Measurements from ENCODE around the gene FERMT1. TPM values are rescaled to one million over a fixed set of nuclear protein-coding genes. Genes with fewer than 3 reads are reported as not detected.
"Not testable (repeated sequence)": the region's sequence is repeated elsewhere in the genome, so short reads cannot be mapped to it uniquely, and the experiment has no call there.

The FERMT1 gene
- total RNA-seq, 1 donor from 2014 or later, result 1.1 TPM

DNA sequence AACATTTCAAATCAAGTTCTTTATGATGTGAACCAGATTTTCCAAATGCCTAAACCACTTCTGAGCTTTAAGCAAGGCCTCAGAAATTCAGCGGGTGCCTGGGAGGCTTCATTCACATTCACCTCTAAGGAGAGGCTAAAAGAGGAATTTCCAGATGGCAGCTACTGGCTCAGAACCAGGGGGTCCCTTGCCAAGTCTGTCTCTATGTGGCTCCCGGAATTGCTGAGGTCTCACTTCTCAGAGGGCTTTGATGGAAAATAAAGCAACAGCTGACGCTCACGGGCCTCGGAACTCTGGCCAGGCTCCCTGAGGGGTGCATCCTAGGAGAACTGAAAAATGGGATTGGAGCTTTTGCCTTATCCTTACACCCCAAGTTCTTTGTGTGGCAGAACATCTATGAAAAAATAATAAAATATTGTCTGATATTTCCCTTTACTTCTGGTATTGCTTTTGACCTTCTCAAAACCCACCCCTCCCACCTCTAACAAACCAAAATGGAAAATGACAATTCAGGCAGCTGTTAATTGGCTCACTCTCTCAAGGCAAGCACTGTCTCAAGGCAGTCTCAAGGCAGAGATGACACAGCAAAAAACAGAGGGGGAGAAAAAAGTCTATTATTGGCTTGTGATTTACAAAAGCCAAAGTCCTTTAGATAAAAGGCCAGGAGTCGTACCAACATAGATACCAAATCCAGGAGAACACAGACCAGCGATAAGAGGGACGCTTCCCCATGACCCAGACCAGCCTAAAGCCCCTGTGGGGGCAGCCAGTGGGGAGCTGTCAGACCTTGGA, 47.2 kb downstream of the FERMT1 start:
- intact Hi-C loops (cut with micrococcal nuclease), result loop anchor here (5.0 kb wide), 1 partner anchor 548 kb away; no protein-coding TSS in a partner anchor
- ATAC-seq (peak; percentile 80), DNase-seq (peak; percentile 56)

DNA sequence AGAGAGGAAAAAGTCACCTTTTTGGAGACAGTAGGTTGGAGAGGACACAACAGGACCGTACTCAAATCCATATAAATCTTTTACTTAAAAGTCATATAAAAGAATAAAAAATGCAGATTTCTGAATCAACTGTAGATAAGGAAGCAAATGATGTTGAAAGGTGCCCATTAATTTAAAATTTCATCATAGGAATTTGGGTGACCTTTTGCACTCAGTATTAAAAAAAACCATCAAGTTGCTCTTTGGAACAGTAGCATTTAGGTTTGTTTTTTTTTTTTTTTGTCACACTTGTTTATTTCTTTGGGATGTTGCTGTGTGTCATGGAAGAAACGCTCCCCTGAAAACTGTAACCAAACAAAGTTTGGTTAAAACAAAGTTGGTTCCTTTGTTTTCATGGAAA, 48.0 kb downstream of the FERMT1 start:
- DNase-seq, result no peak
- ATAC-seq, result no peak
- intact Hi-C loops (cut with micrococcal nuclease), result loop anchor here (5.0 kb wide), 1 partner anchor 547 kb away; no protein-coding TSS in a partner anchor

DNA sequence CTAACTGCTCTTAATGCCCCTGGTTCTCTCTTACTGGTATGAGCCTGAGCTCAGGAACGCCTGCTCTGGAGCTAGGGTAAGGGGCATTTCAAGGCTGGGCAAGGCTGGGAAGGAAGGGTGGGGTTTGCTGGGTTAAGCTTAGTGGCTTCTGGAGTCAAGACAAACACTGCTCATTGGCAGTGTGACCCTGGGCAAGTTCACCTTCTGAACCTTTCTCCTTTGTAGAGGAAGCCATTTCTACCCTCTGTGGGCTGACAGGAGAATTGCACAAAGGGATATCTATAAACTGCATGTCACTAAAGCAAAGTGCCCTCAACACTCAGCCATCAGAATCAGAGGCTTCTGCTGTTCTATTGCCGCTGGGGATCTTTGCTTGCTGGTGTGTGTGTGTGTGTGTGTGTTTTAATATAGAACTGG, 48.7 kb downstream of the FERMT1 start:
- peak; percentile 87 for ATAC-seq
- intact Hi-C loops (cut with micrococcal nuclease), result no loop called here
- no peak for DNase-seq

DNA sequence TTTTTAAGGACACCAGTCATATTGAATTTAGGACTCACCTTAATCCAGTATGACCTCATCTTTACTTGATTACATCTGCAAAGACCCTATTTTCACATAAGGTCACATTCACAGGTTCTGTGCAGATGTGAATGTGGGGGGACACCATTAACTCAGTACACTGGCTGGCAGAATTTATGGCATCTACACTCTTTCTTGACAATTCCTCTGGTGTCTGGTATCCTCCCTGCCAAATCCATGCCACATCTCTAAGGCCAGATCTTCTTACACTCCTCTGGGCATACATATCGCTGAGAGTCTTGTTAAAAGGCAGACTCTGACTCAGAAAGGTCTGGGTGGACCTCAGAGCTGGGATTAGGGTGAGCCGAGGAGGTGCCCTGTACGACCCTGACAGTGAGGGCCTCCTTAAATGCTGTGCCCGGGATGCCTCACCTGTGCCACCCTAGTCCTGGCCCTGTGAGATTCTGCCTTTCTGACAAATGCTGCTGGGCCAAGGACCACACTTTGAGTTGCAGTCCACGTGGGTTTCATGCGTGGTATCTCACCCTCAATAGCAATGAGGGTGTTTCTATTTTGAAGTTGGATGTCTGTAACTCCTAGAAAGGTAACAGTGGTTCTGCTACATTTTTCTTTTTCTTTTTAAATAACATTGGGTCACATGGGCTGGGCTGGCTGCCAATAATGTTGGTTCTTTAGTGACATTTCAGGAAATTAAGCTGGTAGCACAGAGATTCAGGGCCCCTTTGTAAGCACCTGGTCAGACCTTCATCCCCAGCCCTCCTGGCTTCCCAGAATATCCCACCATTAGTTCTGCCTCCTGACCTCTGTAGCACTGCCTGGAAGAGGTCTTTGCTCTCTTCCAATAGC, 51.8 kb downstream of the FERMT1 start:
- no peak for ATAC-seq
- intact Hi-C loops (cut with micrococcal nuclease), result no loop called here
- no peak for DNase-seq

DNA sequence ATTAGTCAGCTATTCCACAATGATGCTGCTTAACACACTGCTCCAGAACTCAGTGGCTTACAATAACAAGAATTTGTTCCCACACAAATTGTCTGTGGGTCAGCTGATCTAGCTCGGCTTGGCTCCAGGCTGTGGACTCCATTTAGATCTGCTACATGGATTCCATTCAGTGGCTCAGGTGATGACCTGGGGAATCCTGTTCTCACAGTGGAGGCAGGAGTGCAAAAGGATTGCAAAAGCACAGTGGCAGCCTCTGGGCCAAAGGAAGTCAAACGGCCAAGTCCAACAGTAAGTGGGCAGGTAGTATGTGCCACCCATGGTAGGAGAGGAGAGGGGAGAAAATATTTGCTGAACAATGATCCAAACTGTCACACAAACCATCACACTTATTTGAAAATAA, 53.2 kb downstream of the FERMT1 start:
- intact Hi-C loops (cut with micrococcal nuclease), result no loop called here
- ATAC-seq (no peak), DNase-seq (no peak)

DNA sequence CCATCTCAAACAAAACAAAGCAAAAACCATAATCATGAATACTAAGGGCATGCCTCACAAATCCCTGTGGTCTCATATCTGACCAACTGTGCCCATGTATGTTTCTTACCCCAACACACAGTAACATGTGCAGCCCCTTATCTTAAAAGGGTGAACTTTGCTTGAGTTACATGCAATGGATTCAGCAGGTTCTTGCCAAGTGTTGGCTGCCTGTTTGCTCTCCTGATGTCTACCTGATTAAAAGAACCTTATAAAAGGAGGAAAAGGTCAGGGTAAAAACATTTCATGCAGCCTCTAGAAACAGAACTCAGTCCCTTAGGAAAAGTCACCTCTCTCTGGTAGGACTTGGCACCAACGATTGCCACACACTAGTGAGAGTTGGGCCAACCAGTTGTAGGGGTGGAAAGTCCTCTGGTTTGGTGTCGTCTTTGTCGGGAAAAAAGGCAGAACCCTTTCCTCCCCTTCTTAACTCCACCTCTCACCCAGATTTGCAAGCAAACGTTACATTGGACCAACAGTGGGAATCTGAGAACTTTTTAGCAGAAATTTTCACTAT, 55.0 kb downstream of the FERMT1 start:
- DNase-seq, result no peak
- no peak for ATAC-seq
- intact Hi-C loops (cut with micrococcal nuclease), result no loop called here

DNA sequence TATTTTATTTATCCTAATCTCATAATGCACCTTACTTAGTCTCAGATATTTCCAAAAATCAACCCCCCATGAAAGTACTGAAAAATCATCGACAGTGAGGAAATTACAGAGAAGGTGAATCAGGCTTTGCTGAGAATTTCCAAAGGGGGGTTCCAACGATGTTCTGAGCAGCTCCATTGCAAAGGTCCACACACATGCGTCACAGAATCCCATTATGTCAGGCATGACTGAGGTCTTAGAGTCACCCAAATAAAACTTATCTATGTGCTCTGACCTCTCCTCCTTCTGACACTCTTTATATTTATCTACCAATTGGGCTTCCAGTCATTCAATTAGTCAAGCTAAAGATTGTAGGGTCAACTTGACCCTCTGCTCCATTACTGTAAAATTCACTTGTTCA, 56.2 kb downstream of the FERMT1 start:
- ATAC-seq, result no peak
- intact Hi-C loops (cut with micrococcal nuclease), result no loop called here
- DNase-seq, result no peak

DNA sequence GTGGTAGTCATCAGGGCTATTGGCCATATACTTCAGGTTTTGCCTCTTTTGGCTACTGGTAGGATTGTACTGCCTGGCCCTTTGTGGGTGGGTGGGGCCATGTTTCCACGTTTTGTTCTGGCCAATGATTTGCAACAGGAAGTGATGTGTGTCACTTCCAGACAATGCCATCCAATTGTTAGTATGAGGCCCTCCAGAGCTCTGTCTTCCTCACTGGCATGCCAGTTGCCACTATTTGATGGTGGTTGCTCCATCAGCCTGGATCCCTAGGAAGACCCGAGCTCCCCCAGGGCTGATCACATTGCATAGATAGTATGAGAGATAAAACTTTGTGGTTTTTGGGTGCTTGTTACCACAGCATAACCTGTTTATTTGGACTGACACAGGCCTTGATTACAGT, 61.3 kb downstream of the FERMT1 start:
- DNase-seq (no peak), ATAC-seq (no peak)
- intact Hi-C loops (cut with micrococcal nuclease), result no loop called here

DNA sequence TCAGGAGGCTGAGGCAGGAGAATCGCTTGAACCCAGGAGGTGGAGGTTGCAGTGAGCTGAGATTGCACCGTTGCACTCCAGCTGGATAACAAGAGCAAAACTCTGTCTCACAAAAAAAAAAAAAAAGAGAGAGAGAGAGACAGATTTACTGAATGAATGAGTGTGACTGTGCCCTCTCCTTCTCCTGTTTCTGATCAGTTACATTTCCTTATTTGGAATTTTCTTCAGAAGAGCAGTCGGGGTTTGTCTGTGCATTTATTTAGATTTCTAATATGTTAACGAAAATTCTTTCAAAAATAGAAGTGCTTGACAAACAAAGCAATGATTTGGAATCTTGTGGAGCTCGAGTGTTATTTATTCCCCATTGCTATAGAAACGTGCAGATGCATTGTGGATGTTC, 62.6 kb downstream of the FERMT1 start:
- DNase-seq (no peak), ATAC-seq (no peak)
- intact Hi-C loops (cut with micrococcal nuclease), result no loop called here

DNA sequence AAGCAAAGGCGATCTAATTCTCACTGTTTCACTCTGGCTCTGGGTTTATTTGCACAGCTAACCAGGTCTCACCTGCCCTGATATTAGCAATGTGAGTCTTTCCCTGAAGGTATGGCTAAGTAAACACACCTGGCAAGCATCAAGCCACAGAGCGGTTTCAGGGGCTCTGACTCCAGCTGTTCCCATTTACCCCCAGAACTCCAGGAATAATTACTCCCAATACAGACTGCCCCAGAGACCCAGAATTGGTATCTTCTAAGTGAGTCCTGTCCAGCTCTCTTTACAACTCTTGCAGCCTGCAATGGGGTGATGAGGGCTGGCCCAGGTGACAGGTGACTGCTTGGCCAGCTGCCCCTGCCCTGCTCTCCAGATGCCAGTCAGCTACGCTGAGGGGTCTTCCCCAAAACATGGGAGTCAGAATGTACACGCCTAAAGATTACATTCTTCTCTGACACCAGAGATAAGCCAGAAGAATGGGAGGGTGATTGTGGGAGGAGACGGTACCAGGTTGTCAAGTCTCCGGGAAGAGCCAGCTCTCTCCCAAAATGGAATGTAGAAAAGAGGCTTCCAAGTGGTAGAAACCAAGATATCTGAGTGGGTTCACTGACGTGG, 64.0 kb downstream of the FERMT1 start:
- intact Hi-C loops (cut with micrococcal nuclease), result no loop called here
- ATAC-seq (no peak), DNase-seq (no peak)

DNA sequence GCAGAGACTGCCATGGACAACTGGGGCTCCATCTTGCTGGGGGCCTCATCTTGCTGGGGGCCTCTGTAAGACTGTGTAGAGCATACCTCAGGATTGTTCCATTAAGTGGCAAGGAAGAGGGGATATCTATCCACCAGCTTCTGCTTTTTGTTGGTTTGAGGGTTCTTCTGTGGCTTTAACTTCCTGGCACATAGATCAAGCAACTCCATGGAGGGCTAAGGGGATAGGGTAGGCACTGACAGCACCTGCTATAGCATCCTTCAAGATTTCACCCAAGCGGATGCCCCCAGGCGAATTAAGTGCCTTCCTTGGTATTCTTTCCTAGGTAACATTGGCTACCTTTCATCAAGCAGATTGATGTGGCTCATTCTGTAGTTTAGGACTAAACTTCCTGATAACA, 65.1 kb downstream of the FERMT1 start:
- no peak for DNase-seq
- intact Hi-C loops (cut with micrococcal nuclease), result no loop called here
- no peak for ATAC-seq

DNA sequence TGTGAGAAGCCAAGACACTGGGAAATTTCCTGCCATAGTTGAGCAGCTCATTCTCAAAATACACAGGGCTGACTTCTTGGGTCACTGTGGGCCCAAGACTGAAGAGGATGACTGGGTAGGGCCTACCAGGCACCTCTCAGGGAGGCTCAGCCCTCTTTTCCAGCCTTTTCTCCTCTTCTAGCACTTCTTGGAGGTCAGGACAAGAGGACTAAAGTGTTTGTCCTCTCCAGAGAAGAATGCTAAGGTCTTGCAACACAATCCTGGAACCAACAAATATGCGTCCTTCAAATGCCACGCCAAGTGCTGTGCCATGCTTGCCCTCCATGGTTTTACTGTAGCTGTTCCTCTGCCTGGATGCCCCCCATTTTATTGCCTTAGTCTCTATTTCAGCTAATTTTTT, 65.7 kb downstream of the FERMT1 start:
- ATAC-seq, result no peak
- intact Hi-C loops (cut with micrococcal nuclease), result no loop called here
- no peak for DNase-seq

DNA sequence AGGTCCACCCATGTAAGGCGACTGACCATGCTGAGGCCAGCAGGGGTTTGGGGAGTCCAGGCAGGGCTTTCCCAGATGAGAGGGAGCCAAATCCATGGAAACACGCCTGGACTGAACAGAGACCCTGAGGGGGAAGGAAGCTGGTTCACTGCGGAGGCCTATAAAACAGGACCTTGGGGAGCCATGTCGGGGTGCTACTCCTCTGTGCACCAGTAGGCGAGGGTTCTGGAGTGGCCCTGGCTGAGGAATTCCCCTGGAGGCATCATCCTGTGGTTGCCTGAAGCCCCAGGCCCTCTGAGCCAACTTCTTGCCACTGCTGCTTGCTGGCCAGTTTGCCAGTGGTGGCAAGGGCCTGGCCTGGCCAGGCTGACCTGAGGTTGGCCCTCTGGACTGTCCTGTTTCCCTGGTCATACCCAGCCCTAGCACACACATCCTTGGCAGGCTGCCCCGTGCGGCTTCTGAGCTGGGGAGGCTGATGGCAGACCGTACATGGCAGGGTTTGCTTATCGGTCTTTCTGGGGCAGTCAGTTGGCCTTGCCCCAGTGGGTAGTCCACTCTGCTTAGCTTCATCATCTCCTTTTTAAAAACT, 66.8 kb downstream of the FERMT1 start:
- ATAC-seq (no peak), DNase-seq (peak; percentile 40)
- intact Hi-C loops (cut with micrococcal nuclease), result no loop called here

DNA sequence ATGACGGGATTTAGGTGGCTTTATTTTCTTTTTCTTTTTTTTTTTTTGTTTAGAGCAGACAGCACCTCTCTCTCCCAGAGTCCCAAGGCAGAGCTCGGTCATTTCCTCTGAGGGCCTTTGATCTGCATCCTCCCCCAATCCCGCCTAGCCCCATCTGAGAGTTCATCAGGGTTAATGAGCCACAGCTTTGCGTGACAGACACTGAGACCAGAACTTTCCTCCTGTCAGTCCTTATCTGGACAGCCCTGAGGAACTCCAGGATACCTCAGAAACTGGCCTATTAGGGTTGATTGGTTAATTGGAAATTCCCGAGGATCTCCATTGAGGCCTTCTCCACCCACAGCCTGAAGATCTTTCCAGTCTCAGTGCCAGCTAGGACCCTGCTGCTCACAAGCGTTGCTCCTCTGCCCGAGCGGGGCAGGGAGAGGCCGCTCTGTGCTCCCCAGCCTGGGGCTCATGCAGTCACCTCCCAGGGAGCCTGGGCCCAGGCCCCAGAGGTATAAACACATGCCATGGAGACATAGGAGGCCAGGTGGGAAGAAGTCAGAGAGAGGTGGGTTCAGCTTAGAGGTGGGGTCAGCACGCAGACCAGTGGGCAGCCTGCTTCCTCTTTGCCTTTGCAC, 67.6 kb downstream of the FERMT1 start:
- DNase-seq, result no peak
- intact Hi-C loops (cut with micrococcal nuclease), result no loop called here
- no peak for ATAC-seq

DNA sequence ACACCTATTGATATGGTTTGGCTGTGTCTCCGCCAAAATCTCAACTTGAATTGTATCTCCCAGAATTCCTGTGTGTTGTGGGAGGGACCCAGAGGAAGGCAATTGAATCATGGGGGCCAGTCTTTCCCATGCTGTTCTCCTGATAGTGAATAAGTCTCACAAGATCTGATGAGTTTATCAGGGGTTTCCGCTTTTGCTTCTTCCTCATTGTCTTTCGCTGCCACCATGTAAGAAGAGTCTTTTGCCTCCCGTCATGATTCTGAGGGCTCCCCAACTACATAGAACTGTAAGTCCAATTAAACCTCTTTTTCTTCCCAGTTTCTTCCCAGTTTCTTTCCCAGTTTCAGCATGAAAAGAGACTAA, 68.2 kb downstream of the FERMT1 start:
- intact Hi-C loops (cut with micrococcal nuclease); ATAC-seq: not testable (repeated sequence)

DNA sequence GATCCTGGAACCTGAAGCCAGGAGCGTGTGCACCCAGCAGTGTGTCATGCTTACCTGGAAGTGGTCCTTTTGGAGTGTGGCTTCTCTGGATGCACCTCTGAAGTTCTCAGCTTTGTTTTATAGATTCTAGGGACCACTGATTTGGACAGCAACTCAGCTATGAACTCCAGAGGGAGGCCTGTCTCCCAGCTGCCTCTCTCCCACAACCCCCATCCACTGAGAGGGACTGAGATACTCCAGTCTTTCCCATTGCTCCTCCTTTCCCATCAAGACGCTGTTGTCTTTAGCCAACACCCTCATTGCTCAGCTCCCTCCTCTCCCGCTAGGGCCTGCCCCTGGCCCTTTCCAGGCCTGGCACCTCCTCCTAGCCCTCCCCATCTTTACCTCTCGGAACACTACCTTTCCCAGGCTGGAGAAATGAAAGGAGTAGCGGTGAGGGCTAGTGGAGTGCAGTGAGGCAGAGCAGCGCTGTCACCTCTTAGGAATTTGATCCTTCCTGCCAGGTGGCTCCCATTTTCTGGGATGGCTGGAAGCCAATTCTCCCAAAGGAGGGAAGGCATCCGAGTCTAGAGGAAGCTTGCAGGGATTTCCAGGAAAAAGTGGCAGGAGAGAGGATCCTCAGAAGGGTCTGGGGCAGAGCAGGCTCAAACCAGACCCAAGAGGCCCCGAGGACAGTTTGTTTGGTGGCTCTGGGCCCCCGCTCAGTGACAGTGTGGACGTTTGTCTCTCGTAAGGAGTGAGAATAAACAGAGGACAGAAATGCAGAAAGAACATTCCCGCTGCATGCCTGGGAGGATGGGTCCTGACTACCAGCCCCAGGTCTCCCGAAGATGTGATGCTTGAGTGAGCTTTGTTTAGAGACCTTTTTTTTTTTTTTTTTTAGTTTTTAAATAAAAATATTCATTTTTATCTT, 68.8 kb downstream of the FERMT1 start, which contains the start of gene LRRN4:
Gene LRRN4, minus strand, starts transcription at position 285 of the 913 bp plus-strand sequence. CDS start 1,261 bp downstream, outside the sequence.
- no peak for DNase-seq
- intact Hi-C loops (cut with micrococcal nuclease), result no loop called here
- ATAC-seq, result peak; percentile 39

More for the DNA sequence above, 68.2 kb downstream of the FERMT1 start:
- not testable (repeated sequence) for DNase-seq

DNA sequence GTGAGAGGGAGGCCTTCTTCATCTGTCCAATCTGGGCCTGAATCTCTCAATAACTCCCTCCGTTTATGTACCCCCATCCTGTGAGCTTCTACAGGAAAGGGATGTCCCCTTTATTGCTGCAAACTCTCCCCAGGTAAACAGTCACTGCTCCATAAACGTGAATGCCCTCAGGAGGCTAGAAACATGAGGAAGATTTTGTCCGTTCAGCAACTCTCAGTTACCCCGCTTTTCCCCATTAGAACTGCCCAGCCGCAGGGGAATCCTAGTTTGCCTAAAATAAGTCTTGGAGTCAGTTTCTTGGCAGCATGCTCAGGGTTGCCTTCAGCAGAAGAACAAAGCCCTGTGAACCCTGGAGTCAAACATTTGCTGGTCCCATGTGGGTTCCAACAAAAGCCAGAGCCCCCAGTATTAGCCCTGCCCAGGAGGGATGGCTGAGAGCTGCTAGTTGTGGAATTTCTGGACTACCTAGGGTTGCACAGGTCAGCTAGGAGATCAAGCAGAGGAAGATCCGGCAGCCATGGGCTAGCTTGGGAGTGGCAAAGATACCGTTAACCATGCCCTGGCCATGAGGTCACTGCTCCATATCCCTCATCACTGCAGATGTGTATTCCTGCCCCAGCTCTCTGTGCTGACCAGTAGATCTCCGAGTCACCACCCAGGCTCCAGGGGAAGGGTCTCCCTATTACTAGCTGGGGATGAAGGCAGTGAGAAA, 69.6 kb downstream of the FERMT1 start:
- ATAC-seq (no peak), DNase-seq (no peak)
- intact Hi-C loops (cut with micrococcal nuclease), result no loop called here

All from left ventricle myocardium superior (tissue), 1 donor.